GM11168 (cell line): ENCODE measurements around the gene TSC22D2.

Source experiments
- in situ Hi-C: fragments of 300-500 bp; cut with MboI; formaldehyde crosslinking; loops from one replicate; pipeline ENCODE4 v1.12.0; 2022; ENCODE audit warnings: low sequenced_read_pairs; ENCODE audit not compliant: unreplicated experiment

TSC22D2 gene

GRCh38 chr3:150408221-150409124 is at the start of gene TSC22D2:
TSC22D2 (plus strand) TSS chr3:150408298; CDS start chr3:150409351, 1,053 bp downstream.
- in situ Hi-C loops, result no loop called here

DNA sequence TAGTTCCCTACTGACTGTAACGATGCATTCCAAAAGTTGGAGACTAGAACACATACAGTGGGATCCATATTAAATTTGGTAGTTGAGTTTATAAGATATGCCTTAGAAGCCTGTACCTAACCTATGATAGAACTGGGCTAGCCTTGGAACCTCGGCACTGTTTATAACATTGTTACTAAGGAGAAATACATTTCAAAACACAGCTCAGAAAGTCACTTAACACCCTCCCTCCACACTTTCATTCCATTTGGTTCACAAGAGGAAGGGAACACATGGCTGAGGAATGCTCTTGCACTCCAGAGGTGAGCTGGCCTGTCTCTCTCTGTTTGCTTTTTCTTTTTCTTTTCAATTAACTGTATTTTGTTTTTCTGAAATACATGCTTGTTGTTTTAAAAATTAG is 48.7 kb upstream of the TSC22D2 start:
- in situ Hi-C loops, result no loop called here

DNA sequence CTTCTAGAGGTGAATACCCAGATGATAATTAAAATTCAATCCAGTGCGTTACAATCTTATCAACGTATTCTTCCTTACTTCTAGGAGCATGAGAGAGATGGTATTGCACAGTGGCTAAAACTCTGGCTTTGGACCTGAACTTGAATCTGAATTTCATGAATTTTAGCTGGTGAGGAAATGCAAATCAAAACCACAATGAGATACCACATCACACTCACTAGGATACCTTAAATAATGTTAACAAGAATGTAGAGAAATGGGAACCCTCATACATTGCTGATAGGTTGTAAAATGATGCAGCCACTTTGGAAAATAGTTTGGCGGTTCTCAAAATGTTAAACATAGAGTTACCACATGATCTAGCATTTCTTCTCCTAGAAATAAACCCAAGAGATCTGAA is 47.1 kb upstream of the TSC22D2 start:
- in situ Hi-C loops, result no loop called here

- in situ Hi-C loops, result no loop called here
Measured at GRCh38 chr3:150362515-150363302, 45.4 kb upstream of the TSC22D2 start.

DNA sequence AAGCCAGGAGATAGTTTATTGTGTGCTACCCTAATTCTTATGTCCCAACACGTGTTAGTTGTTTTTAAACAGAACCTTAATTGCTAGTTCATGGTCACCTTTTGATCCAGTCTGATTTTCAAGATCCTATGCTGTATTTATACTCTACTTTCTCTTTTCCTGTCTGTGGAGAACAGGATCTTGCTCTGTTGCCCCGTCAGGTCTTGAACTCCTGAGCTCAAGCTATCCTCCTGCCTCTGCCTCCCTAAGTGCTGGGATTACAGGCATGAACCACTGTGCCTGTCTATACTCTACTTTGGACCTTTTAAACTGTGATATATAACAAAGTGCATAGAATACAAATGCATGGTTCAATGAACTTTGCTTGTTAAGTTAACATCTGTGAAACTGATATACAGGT is 44.7 kb upstream of the TSC22D2 start:
- in situ Hi-C loops, result no loop called here

DNA sequence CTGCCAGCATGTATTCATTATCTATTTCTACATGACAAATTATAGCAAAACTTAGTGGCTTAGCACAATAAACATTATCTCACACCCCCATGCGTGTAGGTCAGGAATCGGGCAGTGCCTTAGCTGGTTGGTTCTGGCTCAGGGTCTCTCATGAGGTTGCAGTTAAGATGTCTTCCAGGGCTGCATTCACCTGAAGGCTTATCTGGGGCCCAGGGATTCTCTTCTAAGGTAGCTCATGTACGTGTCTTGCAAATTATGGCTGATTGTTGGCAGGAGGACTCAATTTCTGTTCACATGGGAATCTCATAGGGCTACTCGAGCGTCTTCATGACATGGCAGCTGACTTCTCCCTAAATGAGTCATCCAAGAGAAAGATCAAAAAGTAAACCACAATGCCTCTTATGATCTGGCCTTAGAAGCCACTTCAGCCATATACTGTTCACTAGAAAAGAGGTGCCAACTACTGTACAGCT is 42.9 kb upstream of the TSC22D2 start:
- in situ Hi-C loops, result no loop called here

- in situ Hi-C loops, result no loop called here
Measured at GRCh38 chr3:150367757-150368156, 40.3 kb upstream of the TSC22D2 start.

GRCh38 chr3:150370122-150370602 is 37.9 kb upstream of the TSC22D2 start:
- in situ Hi-C loops, result no loop called here

DNA sequence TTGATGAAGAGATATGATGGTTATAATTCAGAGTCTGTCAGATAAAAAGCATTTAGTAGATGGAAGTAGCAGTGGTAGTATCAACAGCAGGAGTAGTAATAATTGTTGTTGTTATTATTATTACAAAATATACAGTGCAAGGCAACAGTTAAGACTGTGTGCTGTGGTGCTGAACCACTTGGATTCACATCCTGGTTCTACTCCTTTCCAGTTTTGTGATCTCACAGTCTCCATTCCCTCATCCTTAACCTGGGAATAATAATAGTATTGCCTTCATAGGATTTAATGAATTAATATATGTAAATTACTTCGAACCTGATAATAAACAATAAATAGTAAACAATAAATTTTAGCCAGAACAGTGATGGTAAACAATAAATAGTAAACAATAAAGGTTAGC is 37.1 kb upstream of the TSC22D2 start:
- in situ Hi-C loops, result no loop called here

- in situ Hi-C loops, result no loop called here
Measured at GRCh38 chr3:150371741-150372254, 36.3 kb upstream of the TSC22D2 start.

DNA sequence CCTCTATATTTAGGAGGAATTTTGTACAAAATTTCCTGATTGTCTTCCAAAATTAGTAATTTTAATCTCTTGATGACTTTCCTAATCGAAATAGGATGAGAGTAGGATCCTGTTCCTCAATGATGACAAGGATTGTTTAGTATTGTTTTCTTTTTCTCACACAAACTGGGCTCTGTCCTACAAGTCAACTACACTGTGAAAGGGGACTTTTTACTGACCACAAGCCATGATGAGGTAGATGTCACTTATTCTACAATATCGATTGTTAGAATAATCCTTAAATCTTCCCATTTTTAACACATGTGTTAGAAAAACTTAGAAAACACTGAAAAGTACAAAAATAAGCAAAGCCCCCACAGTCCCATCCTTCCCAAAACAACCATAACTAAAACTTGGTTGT is 35.8 kb upstream of the TSC22D2 start:
- in situ Hi-C loops, result no loop called here

- in situ Hi-C loops, result no loop called here
Measured at GRCh38 chr3:150372722-150373121, 35.4 kb upstream of the TSC22D2 start.

GRCh38 chr3:150373234-150373875 is 34.7 kb upstream of the TSC22D2 start:
- in situ Hi-C loops, result no loop called here

DNA sequence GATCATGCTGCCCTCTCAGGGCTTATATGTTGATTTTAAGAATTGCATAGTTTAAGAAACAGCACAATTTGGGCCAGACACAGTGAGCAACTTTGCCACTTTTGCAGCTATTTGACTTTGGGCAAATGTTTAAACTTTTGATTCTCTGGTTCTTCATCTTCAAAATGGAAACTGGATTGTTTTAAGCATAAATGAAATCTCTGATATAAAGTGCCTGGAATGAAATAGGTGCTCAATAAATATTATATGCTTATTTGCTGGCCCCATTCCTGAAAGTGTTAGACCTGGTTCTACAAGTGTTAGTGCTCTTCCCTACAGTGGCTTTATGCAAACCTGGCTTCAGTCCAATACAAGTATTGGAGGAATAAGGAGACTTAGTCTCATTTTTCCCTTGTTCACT is 33.1 kb upstream of the TSC22D2 start:
- in situ Hi-C loops, result no loop called here

DNA sequence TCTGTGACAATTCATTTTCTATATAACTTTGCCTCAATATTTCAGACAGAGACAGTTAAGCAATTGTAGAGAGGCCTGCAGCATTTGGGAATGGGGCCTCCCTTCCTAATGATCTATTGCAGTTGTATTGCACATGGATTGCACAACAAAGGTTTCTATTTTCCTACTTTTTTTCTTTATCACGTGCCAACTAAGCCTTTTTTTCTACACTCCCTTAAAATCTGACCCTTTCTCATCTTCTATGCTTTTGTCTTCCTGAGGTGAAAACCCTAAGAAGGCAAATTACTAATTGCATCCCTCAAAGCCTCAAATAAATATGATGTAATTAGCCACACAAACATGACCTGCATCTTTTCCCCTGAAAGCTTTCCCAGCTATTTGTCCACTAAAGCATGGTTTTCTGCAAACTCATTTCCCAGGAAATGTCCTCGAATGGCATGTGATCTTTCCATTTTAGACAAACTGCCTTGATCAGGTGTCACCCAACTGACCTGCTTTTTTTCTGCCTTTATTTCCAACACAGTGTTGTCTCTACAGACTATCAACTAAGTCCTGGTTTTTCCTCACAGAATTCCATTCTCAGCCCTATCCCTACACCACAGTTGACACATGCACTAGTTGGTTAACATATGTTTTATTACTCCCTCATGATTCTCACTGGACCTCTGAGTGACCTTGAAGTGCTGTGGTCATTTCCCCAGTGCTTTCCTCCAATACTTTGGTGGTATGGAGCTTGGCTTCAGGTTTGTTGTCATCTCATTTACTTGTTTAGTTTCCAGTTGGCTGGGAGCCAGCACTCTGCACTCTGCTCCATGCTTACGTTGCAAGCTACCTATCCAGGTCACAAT is 31.9 kb upstream of the TSC22D2 start:
- in situ Hi-C loops, result no loop called here

DNA sequence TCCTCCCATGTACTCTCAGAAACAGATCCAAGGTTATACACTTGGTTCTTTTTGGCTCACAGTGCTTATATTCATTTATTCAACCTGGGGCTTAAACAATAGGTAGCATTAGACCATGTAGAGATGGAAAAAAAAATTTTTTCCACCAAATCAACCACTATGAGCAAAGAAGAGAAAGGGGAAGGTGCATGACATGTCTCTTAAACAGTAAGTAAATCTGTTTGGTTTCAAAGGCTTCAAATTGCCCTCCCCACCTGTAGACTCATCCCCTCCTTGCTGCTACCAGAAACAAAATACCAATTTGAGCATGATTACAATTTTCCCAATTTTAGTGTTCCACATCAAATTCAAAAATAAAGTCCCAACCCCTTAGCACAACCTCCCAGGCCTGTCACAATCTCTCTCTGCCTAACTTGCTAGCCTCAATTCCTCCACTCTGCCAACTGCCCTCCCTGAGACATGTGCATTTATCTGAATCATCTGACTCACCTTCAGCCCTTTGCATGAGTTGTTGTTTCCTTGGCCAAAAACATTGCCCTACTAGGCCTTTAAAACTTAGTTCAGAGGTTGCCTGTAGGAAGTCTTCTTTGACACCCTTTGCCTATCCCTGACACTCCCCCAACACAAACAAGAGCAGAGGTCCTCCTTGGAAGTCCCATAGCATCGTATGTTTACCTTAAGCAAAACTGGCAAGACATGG is 30.3 kb upstream of the TSC22D2 start:
- in situ Hi-C loops, result no loop called here

- in situ Hi-C loops, result no loop called here
Measured at GRCh38 chr3:150378301-150378748, 29.8 kb upstream of the TSC22D2 start.

DNA sequence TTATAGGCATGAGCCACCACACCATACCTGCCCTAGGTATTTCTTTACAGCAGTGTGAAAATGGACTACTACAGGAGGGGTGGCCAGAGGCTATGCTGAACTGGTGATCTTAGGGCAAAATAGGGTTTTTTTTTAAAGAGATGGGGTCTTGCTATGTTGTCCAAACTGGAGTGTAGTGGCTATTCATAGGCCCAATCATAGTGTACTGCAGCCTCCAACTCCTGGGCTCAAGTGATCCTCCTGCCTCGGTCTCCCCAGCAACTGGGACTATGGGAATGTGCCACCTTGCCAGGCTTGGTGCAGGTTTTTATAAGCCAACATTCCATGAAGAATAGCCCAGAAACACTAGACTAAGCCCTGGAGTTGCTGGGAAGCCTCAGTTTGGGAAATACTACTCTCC is 28.6 kb upstream of the TSC22D2 start:
- in situ Hi-C loops, result no loop called here
